Caki2 (cell line): ENCODE results near the gene MATN4. TPM values are rescaled to one million over a fixed set of nuclear protein-coding genes. Genes with fewer than 3 reads are reported as not detected.

Experiments used
- DNase-seq: peaks from one replicate; pipeline ENCODE4 v3.0.0-alpha.2; 2015; ENCODE audit warnings: low read depth
- in situ Hi-C: cut with HindIII; loops from 2 replicates; pipeline ENCODE4 v1.10.0; 2016; ENCODE audit warnings: low sequenced_read_pairs, low pct_unique_long_range_greater_than_20kb, mixed read lengths
- total RNA-seq: library from RNA; depleted of rRNA; stranded (reverse); fragments of >200 nt; shearing (Covaris generic); gene quantifications from 2 replicates; pipeline ENCODE4 v1.2.3, GENCODE V29; 2014; ENCODE audit warnings: low replicate concordance

The MATN4 gene
- total RNA-seq, 1 experiment from 2014 or later: 0.10 TPM

DNA sequence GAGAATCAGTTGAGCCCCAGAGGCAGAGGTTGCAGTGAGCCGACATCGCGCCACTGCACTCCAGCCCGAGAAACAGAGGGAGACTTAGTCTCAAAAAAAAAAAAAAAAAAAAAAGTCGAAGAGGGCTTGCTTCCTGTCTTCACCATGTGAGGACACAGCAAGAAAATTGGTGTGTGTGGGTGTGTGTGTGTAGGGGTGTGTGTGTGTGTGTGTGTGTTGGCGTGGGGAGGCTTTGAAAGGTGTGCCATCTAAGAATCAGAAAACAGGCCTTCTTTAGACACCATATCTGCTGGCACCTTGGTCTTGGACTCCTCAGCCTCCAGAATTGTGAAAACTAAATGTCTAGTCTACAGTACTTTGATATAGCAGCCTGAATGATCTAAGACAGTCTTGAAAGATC, 8.3 kb downstream of the MATN4 start:
- in situ Hi-C loops: loop anchor here (25.0 kb wide), 1 partner anchor 187 kb away; the partner anchor contains the start of genes KCNS1, WFDC12 and WFDC5
- DNase-seq: no peak

DNA sequence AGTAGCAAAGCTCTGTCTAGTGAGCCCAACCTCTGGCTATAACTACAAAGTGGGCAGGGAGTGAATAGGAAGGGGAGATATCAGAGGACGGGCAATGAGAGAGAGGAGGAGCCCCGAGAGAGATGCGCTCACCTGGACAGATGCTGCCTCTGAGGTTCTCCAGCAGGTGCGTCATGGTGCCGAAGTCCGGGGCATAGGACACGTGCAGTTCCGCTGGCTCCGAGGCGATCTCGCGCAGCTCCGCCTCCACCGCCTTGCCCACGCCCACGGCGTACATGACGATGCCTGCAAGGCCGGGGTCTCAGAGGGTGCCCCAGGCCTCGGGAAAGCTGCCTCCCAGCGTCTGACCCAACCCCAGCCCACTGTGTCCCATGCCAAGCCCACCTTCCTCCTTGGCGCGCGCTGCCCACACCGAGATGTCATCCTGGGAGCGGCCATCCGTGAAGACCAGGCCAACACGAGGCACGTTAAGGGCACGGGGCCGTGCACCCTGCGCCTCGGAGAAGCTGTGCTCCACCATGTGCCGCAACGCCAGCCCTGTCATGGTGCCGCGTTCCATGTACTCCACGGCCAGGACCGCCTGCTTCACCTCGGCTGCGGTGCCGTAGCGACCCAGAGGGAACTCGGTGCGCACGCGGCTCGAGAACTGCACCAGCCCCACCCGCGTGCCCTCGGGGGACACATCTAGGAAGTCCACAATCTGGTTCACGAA, 10.2 kb downstream of the MATN4 start:
- in situ Hi-C loops: loop anchor here (25.0 kb wide), 1 partner anchor 186 kb away; the partner anchor contains the start of genes KCNS1, WFDC12 and WFDC5
- DNase-seq: no peak

DNA sequence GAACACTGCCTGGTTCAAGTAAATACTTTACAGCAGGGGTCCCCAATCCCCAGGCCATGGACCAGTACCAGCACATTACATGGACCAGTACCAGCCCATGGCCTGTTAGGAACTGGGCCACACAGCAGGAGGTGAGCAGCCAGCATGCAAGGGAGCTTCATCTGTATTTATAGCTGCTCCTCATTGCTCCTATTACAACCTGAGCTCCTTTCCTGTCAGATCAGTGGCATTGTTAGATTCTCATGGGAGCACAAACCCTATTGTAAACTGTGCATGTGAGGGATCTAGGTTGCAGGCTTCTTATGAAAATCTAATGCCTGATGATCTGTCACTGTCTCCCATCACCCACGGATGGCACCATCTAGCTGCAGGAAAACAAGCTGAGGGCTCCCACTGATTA, 13.4 kb downstream of the MATN4 start:
- in situ Hi-C loops: loop anchor here (25.0 kb wide), 1 partner anchor 182 kb away; the partner anchor contains the start of genes KCNS1, WFDC12 and WFDC5

DNA sequence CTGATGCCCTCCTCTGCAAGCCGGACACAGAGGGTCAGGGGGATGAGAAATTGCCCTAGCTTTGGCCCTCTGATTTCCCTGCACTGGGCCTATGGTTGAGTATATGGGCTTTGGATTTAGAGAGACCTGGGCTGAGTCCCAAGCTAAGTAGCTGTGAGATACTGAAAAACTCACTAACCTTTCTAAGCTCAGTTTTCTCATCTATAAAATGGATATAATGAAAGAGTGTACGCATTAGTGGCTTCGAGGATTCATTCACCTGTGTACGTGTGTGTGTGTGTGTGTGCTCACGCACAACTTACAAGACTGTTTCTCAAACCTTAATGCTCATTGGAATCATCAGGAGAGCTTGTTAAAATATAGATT, 14.1 kb downstream of the MATN4 start:
- in situ Hi-C loops: loop anchor here (25.0 kb wide), 1 partner anchor 182 kb away; the partner anchor contains the start of genes KCNS1, WFDC12 and WFDC5
- DNase-seq: no peak

More for the DNA sequence above, 13.4 kb downstream of the MATN4 start:
- no peak for DNase-seq

DNA sequence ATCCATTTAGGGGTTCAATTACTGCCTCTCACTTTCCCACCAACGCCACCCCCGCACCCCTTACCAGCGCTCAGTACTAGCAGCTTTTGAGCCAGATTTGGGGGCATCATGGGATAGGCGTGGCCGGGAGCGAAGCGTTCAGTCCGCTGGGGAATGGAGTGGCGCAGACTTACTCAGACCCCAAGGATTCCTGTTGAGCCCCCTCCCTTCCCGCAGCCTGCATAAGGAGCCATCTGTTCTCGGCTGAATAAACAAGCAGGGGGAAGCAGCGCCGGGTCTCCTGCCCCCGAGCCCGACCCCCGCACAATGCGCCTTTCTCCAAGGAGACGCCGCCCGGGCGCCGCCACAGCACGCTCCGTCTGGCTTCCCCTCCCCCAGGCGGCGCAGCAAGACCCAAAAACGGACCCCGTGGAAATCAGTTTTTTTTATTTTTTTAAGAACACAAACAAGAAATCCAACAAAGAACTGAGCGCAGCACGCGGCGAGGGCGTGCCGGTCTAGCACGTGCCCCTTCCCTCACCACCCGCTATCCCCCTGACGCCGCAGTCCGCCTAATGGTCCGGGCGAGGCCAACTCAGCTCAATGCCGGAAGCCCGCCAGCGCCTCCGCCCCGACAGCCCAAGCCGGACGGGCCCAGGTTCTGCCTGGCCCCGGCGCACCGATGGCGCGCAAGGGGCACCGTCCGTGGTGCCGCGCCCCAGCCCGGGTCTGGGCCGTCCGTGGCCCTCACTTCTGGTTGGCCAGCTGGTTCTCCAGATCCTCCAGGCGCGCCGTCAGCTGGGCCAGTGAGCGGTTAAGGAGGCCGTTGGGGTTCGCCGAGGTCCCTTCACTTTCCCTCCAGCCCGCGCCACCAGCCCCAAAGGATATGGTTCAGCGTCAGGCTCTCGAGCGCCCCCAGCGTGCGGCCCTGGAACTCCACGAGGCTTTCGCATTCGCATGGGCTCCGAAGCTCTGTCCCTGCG, 14.8 kb downstream of the MATN4 start:
- in situ Hi-C loops: loop anchor here (25.0 kb wide), 1 partner anchor 181 kb away; the partner anchor contains the start of genes KCNS1, WFDC12 and WFDC5
- DNase-seq: peak; percentile 88

DNA sequence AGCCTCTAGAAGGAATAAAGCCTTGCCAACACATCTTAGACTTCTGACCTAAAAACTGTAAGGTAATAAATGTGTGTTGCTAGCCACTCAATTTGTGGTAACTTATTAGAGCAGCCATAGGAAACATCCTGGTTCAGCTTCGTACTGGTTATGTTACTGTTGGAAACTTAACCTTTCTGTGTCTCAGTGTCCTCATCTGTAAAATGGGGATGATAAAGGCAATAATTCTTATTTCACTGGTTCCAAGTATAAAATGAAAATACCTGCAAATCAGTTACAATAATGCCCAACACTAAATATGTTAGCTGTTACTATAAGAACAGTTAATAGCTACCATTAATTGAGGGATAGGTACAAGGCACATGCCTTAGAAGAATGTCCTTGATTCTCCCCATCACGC, 15.8 kb downstream of the MATN4 start:
- no peak for DNase-seq
- in situ Hi-C loops: loop anchor here (25.0 kb wide), 1 partner anchor 180 kb away; the partner anchor contains the start of genes KCNS1, WFDC12 and WFDC5

DNA sequence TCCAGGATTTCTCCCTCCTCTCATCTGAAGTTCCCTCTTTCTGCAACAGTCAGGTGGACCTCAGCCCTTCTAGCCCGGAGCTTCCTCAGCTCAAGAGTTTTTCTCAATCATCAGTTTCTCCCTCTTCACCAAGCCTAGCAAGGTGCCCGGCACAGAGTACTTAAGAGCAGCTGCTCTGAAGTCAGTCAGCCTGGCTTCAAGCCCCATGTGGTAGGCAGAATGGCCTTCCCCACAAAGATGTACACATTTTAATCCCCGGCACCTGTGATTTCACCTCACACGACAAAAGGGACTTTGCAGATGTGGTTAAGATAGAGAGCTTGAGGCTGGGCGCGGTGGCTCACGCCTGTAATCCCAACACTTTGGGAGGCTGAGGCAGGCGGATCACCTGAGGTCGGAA, 16.6 kb downstream of the MATN4 start:
- DNase-seq: no peak
- in situ Hi-C loops: loop anchor here (25.0 kb wide), 1 partner anchor 179 kb away; the partner anchor contains the start of genes KCNS1, WFDC12 and WFDC5

DNA sequence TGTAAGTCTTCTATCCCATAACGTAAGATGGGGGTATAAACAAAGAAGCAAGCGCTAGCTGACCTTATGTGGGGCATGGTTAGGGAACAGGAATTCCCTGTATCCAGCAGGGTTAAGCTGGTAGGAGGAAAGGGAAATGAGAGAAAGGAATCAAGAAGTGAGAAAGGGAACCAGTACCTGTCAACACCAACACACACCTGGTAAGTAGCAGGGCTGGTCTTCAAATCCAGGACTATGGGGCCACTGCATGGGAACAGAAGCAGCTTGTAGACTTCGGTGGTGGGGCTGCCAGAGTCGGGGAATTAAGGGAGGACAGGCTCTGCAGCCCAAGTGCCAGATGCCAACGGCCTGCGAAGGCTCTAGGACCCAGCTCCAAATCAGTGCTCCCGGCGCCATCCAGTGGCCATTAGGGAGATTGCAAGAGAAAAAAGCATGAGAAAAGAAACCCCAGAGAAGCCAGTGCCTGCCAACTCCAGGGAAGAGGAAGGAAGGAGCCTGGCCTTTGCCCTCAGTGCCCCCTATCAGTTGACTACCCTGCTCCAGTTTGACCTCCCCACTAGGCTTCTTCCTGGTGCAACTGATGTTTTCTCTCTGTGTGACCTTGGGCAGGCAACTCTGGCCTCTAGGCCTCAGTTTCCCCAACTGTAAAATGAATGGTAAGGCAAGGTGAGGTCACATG, 17.3 kb downstream of the MATN4 start:
- in situ Hi-C loops: loop anchor here (25.0 kb wide), 1 partner anchor 179 kb away; the partner anchor contains the start of genes KCNS1, WFDC12 and WFDC5
- peak; percentile 79 for DNase-seq

DNA sequence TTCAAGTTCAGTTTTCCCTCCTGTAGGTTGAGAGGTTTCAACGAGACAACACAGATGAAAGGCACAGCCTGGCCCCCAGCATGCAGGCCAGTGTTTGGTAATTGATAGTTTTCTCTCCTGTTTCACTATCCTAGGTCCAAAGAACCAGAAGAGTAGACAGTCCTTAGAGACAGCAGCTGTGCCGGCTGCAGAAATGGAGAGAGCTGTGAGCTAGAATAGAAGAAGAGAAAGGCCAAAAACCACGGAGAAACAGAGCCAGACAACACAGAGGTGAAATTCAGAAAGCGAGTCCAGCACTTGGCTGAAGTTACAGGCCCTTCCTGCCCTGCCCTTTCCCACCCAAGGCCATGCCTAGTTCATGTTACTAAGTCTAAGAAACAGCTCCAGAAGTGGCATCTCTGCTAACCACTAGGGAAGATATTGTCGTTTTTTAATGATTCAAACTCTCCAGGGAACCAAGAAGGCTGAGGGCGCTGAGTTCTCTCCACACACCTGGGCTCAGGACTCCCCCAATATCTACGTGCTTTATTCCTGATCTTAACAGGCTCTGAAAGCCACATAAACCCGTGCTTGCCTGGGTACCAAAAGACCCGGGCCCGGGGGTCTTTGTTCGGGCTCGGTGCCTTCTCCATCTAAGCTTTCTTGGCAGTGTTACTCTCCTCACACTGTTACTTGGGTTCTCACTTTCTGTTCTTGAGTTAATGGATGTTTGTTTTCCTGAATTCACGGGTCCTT, 18.0 kb downstream of the MATN4 start:
- in situ Hi-C loops: loop anchor here (25.0 kb wide), 1 partner anchor 178 kb away; the partner anchor contains the start of genes KCNS1, WFDC12 and WFDC5
- no peak for DNase-seq

DNA sequence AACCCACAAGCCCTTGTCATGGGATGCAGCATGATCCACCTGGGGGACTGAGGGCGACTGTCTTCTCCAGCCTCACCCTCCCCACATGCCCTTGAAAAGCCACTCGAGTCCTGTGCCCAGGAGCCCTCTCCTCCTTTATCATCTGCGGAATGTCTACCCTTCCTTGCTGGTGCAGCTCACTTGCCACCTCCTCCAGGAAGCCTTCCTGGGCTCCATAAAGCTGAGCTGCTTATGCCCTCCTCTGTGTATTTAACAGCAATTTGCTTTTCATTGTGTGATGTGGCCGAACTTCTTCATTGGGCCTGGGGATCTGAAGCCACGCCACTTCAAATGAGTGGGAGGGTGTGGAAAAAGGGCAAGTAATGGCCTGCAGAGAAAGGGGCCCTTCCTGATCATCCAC, 19.2 kb downstream of the MATN4 start:
- no peak for DNase-seq
- in situ Hi-C loops: loop anchor here (25.0 kb wide), 1 partner anchor 177 kb away; the partner anchor contains the start of genes KCNS1, WFDC12 and WFDC5

DNA sequence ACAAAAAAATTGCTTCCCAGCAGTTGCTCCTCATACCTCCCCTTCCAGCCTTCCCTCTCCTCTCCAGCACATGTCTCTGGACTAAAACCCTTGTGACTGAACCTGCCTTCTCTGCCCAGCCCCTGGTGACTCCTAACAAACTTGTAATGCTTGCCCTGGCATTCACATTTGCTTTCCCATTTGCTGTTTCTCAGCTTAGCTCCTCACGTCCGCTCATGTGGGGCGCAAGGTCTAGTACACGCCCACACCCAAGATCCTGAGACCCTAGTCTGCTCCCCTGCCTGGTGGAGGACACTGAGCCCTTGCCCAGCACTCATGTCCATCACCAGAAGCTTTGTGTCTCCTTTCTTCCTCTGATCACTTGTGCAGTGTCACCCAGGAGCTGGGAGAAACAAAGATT, 19.7 kb downstream of the MATN4 start:
- no peak for DNase-seq
- in situ Hi-C loops: loop anchor here (25.0 kb wide), 1 partner anchor 176 kb away; the partner anchor contains the start of genes KCNS1, WFDC12 and WFDC5

DNA sequence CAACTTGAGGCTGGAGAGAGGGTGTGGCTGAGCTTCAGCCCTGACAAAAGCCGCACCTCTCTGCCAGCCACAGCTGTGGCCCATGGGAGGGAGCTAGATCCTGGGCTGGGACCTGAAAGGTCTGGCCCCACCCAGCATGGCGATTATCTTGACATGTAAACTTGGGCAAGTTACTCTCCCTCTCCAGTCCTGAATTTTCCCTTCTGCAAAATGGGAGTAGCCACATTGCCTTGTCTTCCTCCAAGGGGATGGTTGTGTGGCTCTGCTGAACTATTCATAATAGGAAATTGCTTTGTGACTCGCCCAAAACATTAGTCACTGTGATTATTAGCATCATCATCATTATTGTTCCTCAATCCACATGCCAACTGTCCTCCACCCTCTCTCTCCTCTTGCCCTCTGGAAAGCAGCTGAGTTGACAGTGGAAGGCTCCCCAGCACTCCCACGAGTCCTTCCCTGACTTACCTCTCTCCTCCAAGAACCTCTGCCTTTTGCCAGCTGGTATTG, 24.5 kb downstream of the MATN4 start:
- in situ Hi-C loops: loop anchor here (25.0 kb wide), 1 partner anchor 171 kb away; the partner anchor contains the start of genes KCNS1, WFDC12 and WFDC5
- no peak for DNase-seq

DNA sequence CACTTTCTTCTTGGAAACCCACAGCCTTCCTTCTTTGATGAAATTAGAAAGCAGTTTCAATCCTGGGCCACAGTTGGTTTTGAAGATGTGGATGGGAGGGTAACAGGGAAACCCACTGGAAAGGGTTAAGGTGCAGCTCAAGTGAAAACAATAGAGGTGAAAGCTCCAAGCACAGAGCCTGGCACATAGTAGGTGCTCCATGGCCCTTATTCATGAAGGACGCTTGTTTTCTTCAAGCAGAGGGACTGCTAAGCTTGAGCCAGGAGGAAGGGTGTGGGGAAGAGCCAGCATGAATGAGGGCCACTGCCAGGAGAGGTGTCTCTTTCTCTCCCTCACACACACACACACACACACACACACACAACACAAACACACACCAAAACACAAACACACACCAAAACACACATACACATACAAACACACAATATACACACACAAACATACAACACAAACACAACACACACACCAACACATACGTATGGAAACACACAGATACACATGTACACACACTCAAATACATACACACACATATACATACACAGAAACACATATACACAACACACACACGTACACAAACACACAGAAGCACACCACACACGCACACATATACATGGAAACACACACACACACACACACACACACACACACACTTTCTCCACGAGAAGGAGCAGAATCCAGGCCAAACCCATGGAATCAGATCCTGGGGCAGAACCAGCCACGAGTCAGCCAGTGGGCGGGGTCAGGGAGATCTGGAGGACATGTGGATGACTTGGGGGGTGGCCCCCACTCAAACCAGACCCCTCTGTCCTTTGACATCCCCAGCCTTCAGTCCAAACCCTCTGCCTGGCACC, 25.2 kb downstream of the MATN4 start:
- DNase-seq: no peak
- in situ Hi-C loops: loop anchor here (25.0 kb wide), 1 partner anchor 171 kb away; the partner anchor contains the start of genes KCNS1, WFDC12 and WFDC5

DNA sequence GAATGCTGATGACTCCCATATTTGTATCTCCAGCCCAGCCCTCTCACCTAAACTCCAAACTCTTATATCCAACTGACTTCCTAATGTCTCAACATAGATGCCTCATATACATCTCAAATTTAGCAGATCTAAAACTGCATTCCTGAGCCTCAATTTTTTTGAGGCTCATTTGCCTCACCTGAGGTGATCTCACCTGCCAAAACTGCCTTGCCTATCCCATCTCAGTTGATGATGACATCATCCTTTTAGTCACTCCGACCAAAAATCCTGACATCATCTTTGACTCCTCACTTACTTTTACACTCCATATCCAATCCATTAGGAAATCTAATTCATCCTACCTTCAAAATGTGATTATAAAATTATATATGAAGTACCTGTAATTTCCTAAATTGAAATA, 28.1 kb downstream of the MATN4 start:
- no peak for DNase-seq
- in situ Hi-C loops: loop anchor here (25.0 kb wide), 1 partner anchor 168 kb away; the partner anchor contains the start of genes KCNS1, WFDC12 and WFDC5

DNA sequence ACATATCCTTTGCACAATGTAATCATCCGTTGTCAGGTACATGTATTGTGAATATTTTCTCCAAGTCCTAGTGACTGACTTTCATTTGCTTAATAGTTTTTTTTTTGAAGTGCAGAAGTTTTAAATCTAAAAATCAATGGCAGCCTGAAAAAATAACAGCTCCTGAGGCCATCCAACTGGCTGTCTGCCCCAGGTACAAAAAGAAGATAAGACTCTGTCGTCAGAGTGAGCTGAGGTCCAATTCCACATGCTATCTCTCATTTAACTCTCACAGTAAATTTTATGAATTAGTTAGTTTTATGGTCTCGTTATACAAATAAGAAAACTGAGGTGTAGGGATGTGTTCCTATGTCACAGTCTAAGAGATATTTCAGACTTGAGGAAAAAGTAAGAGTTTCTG, 32.8 kb downstream of the MATN4 start:
- no peak for DNase-seq
- in situ Hi-C loops: loop anchor here (25.0 kb wide), 1 partner anchor 163 kb away; the partner anchor contains the start of genes KCNS1, WFDC12 and WFDC5

DNA sequence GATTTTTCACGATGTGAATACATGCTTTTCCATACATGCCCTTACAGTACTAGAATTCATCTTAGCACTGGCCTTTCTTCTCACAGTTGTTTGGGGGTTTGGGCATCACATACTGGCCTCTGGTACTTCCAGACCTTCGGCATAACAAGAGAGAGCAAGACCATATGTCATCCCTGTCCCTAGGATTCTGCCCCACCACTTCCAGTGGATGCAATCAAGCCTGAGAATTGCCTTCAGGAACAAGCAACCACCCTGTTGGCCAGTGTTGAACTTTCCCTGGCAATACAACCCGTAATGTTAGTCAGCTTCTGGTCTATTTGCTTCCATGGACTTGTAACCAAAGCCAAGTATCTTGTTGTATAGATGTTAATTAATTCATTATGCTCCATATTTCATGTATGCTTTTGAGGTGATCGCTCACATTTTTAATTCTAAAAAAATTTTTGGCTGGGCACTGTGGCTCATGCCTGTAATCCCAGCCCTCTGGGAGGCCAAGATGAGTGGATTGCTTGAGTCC, 38.3 kb downstream of the MATN4 start:
- in situ Hi-C loops: no loop called here

More for the DNA sequence above, 38.3 kb downstream of the MATN4 start:
- DNase-seq: no peak
